GM10847 (cell line): Measurements from ENCODE around the gene TMEM163.

Source experiments
- POLR2A ChIP-seq: IDR thresholded peaks from 2 replicates; pipeline ENCODE4 v1.6.1; 2011; ENCODE audit not compliant: insufficient read length; ENCODE audit errors: extremely low read depth

Gene TMEM163

DNA sequence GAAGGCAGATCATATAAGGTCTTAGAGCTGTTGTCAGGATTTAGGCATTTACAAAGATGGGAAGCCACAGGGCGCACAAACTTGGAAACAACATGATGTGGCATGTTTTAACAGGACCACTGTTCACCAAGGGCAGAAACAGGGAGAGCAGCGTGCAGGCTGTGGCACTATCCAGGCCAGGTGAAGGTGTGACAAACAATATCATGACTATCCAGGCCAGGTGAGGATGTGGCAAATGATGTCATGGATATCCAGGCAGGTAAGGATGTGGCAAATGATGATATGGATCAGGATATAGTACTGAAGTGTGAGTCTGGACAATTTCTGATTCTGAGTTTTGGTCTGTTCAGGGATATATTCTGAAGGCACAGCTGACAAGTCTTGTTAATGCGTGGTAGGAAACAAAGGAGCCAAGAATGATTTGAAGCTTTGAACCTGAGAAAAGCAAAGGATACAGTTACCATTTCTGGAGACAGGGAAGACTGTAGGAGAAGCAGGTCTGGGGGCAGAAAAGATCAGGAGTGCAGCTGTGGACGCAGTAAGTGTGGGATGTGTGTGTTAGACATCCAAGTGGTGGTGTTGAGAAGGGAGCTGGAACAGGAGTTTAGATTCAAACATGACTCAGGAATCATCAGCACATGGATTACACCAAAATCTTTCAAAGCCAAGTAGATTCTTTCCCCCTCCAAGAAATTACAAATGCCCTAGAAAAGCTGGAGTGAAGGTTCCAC lies 205.9 kb downstream of the TMEM163 start:
- TF ChIP-seq POLR2A, result no peak

- TF ChIP-seq POLR2A, result no peak
Observed at GRCh38 chr2:134508391-134508790, 210.4 kb downstream of the TMEM163 start.

DNA sequence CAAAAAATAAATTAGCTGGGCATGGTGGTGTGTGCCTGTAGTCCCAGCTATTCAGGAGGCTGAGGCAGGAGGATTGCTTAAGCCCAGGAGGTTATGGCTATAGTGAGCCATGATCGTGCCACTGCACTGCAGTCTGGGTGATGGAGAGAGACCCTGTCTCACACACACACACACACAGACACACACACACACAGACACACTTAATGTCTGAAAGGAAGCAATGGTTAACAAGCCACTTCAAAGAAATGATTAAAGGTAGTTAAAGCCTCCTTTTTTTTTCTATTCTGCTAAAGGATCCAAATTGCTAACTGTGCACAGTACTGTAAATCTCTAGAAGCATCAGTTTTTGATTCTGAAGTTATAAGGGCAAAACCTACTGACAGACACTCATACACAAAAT lies 211.1 kb downstream of the TMEM163 start:
- TF ChIP-seq POLR2A, result no peak

- no peak for TF ChIP-seq POLR2A
Observed at GRCh38 chr2:134505446-134505845, 213.4 kb downstream of the TMEM163 start.

DNA sequence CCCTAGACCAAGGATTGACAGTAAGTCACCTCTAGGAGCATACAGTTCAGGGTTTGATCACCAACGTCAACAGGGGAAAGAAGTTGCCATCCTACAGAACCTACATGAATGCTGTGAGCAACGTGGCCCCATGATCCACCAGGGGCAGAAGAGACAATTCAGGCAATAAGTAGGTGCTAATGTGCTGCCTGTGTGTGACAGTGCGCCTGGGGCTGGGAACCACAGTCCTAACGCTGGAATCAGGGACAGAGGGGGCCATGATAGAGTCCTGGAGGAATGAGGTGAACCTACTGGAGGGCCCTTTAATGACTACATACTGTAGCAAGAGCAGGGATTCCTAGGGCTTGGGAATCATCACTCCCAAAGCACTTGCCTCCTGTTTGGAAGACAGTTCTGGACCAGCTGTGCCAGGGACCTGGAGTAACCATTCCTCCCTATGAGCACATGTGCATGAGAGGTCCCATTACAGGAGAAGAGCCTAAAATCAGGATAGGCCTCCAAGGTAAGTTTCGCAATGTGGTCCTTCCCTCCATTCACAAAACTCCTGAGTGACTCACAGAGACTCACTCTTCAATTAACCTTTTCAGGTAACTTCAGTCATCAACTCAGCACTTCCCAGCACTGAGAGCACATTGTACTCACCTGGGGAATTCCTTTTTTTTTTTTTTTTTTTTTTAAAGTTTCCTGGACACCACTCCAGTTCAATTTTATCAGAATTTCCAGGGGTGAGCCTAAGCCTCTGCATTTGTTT lies 214.0 kb downstream of the TMEM163 start:
- no peak for TF ChIP-seq POLR2A

GRCh38 chr2:134502104-134502503 lies 216.7 kb downstream of the TMEM163 start:
- no peak for TF ChIP-seq POLR2A

- TF ChIP-seq POLR2A, result no peak
Observed at GRCh38 chr2:134501476-134502091, 217.2 kb downstream of the TMEM163 start.

- no peak for TF ChIP-seq POLR2A
Observed at GRCh38 chr2:134500211-134500935, 218.4 kb downstream of the TMEM163 start.

DNA sequence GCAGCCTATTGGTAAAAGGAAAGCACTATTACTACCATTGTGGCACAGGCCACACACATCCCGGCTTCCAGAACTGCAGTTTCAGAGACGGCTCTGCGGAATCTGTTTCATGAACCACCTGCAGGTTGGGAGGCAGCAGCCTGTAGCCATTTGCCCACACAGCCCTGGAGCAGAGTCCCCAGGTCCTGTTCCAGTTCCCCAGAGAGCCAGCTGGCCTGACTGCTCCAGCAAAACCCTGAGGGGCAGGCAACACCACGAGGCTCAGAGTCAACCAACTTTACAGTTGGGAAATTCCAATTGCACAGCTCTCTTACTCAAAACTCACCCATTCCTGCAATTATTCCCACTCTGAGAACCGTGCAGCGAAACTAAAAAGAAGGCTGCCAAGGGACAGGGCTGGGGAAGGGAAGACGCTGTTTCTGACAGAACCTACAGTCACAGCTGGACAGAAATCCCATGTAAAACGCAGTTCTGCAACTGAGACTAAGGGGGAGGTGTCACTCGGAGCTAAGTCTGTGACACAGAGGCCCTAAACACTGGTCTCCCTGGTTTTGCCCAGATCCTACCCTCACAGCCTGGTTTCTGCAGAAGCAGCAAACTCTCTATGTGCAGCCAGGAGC lies 219.4 kb downstream of the TMEM163 start:
- no peak for TF ChIP-seq POLR2A

DNA sequence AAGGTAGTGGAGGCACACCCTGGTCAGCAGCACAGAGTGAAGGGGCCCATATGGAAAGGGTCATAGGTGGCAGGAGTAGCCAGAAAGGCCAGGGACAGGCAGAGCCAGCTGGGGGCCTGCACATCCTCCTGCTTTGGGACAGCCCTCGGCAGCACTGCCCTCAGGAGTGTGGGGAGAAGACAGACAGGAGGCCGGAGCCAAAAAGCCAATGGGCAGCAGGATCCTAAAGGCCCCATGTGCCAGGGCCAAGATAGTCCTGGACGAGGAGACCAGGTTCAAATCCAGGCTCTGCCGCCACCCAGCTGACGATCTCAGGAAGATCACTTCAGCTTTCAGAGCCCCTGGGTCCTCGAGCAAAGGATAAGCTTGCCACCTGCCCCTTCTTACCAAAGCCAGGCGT lies 220.1 kb downstream of the TMEM163 start:
- TF ChIP-seq POLR2A, result no peak

DNA sequence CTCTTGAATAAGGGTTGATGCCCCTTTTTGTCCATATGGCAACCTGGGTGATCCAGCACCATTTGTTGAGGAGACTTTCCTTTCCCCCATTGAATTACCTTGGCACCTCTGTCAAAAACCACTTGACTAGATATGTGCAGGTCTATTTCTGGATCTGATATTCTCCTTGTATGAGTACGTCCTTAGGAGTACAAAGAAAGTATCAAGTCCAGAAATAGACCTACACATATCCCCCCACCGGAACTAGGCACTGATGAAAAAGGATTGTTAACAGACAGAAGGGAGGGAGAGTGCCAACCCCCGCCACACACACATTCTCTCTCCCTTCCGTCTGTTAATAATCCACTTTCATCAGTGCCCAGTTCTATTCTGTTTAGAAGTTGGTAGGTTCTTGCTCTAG lies 225.0 kb downstream of the TMEM163 start:
- no peak for TF ChIP-seq POLR2A

DNA sequence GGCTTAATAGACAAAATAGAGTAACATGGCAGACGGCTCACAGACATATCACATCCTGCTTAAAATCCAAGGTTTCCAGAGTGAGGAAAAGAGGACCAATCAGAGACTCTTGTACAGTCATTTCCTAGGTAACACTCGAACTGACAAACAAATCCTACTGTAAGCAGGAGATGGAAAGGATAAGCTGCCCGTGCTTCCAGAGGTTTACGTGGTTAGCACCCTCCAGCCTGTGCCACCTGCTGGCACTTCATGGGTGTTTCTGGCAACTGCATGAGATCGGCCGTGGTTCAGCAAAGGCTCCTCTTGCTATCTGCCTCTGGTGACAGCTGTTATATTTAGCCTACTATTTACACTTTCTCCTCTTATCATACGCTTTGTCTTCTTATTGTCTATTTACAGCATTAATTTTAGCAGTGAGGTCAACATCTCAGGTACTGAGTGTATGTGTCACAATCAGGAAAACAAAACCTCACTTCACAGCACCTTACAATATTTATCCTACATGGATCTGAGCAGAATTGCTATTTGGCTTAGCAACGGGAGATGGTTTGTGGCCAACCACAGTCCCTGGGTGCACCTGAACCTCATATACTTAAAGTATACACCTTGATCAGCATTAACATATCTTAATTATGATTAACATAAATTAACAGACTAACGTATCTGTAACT lies 226.9 kb downstream of the TMEM163 start:
- no peak for TF ChIP-seq POLR2A

DNA sequence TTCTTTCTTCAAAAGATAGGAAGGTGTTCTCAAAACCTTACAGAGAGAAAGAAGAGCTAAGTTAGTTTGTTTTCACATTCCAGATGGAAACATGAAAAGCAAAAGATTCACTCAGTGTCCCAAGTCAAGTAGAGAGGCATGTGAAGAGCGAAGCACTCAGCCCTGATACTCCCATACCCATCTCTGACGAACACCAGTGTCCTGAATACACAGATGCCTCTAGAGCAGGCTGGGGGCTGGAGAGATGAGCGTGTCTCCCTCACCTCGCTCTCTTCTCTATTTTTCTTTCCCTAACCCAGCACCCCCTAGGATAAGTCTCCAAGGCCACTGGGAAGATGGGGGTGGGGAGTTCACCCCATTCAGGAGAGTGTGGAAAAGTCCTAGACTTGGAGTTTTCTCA lies 227.8 kb downstream of the TMEM163 start:
- no peak for TF ChIP-seq POLR2A

GRCh38 chr2:134490559-134490958 lies 228.2 kb downstream of the TMEM163 start:
- no peak for TF ChIP-seq POLR2A

GRCh38 chr2:134489732-134490384 lies 228.9 kb downstream of the TMEM163 start:
- no peak for TF ChIP-seq POLR2A
